HAP-1 (cell line): Measurements from ENCODE around the gene CPEB3.

Experiments
- DNase-seq, 2 experiments: peaks; one replicate each; pipeline ENCODE4 v3.0.0-alpha.2; 2016 to 2020; ENCODE audit warnings: low spot score in 2 of 2
- H3K27me3 ChIP-seq: fragments of 250-450 bp; sonication (Bioruptor Pico); 2 replicates; pipeline ENCODE4 v1.5.1; 2020; ENCODE audit warnings: low read depth, mild to moderate bottlenecking, moderate library complexity
- H3K36me3 ChIP-seq: fragments of 250-450 bp; sonication (Bioruptor Pico); replicated peaks from 2 replicates; pipeline ENCODE4 v1.5.1; 2020; ENCODE audit warnings: mild to moderate bottlenecking
- H3K4me1 ChIP-seq: fragments of 250-450 bp; sonication (Bioruptor Pico); 2 replicates; pipeline ENCODE4 v1.5.1; 2020; ENCODE audit warnings: mild to moderate bottlenecking
- H3K4me3 ChIP-seq: fragments of 250-450 bp; sonication (Bioruptor Pico); 2 replicates; pipeline ENCODE4 v1.5.1; 2020; ENCODE audit warnings: mild to moderate bottlenecking, moderate library complexity
- H3K9me3 ChIP-seq: fragments of 250-450 bp; sonication (Bioruptor Pico); 2 replicates; pipeline ENCODE4 v1.5.1; 2020; ENCODE audit warnings: mild to moderate bottlenecking, moderate library complexity
- in situ Hi-C: fragments of 300-500 bp; cut with MboI; formaldehyde crosslinking; loops from 3 replicates; pipeline ENCODE4 v1.14.3; 2020; ENCODE audit warnings: low sequenced_read_pairs, inconsistent platforms, mixed read lengths

Gene CPEB3

DNA sequence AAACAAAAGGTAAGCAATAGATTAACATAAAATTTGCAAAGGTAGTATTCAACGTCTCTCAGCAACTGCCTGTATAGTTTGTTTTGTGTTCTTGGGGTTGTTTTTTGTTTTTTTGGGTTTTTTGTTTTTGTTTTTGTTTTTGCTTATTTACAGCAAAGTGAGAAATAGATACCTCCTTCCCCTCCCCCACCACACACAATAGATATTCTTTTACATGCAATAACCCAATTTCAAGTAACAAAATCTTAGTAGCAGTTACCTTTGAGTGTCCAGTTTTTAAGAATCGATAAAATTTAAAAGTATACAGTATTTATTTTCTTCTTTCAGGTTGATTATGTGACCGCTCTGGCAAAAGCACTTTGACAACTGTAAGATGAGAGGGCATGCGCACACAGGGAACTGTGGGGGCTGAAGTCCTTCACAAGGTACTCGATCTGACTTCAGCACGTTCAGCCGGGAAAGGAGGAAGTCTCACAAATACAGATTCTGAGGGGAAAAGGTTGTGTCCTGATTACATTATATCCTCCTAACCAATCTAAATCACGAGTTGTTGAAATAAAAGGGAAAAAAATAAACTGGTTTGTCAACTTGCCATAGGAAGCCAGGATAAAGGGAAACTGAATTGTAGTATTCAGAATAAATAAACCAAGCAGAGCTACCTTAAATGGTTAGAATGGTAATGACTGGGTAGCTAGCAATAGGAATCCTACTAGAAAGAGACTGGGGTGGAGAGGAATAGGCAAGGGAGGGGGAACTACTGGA, 47.8 kb downstream of the CPEB3 start:
- in situ Hi-C loops = no loop called here
- H3K27me3 ChIP-seq = no peaks in the 10 kb centered on the region
- DNase-seq = peak; percentile 47 to 63
- H3K36me3 ChIP-seq = no peaks in the 10 kb centered on the region
- H3K9me3 ChIP-seq = no peaks in the 10 kb centered on the region
- peaks cover 19% of the 10 kb centered on the region for H3K4me1 ChIP-seq
- H3K4me3 ChIP-seq = peak overlapping the region; percentile 7; the same call in 1 of the 2 replicates

DNA sequence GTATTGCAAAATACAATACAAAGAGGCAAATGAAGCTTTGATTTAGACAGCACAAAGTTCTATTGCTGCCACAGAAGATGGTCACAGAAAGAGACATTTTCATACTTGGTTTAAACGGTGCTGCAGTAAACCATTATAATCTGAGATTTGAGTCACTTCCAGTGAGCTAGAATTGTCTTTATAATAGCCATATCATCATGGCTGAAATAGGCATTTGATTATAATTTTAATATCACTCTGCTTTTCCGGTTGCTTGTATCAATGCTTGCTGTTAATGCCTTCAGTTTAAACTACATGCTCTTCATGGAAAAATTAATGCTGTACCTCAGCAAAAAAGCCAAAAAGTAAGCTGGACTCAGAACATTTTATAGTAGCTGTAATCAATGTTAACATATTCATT, 48.5 kb downstream of the CPEB3 start:
- no peaks in the 10 kb centered on the region for H3K9me3 ChIP-seq
- in situ Hi-C loops = no loop called here
- H3K4me1 ChIP-seq = peaks cover 19% of the 10 kb centered on the region
- no peak overlapping the region for H3K4me3 ChIP-seq
- no peaks in the 10 kb centered on the region for H3K27me3 ChIP-seq
- DNase-seq = no peak
- no peaks in the 10 kb centered on the region for H3K36me3 ChIP-seq

DNA sequence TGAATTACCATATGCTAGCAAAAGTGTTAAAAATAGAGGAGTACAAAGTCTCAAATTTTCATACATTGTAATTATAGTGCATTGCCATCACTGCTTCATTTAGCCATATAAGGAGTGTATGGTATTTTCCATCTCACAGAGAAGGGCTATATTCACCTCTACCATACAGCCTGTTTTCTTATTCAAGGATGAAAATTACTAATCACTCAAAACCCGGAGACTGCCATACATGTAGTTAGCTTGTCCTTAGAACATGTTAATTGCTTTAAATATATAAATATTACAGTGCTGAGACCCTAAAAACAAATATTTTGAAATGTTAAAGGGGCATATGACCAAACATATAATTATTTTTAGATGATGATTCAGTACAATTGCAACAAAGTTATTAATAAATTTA, 49.4 kb downstream of the CPEB3 start:
- in situ Hi-C loops = no loop called here
- peaks cover 14% of the 10 kb centered on the region for H3K4me1 ChIP-seq
- no peak overlapping the region for H3K4me3 ChIP-seq
- no peak for DNase-seq
- H3K9me3 ChIP-seq = no peaks in the 10 kb centered on the region
- H3K36me3 ChIP-seq = no peaks in the 10 kb centered on the region
- H3K27me3 ChIP-seq = no peaks in the 10 kb centered on the region

DNA sequence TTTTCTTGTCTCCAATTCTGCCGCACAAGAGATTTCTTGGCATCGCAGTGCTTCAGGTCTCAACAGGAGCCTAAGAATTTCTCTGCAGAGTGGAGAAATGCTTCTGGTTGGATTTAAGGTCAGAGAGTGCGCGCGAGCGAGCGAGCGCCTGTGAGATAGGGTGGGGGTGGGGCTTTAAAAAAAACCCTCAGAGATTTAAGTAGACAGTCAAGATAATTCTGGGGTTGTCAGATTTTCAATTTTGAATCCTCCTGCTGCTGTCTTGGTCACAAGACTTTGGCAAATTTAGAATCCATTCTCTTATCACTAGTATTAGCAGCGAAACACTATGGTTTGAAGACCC, 49.7 kb downstream of the CPEB3 start:
- in situ Hi-C loops = no loop called here
- Histone ChIP-seq H3K4me3 (peak overlapping the region; percentile 51; the same call in 1 of the 2 replicates), H3K36me3 (no peaks in the 10 kb centered on the region), H3K9me3 (no peaks in the 10 kb centered on the region), H3K4me1 (peaks cover 10% of the 10 kb centered on the region), H3K27me3 (no peaks in the 10 kb centered on the region)
- DNase-seq = no peak

DNA sequence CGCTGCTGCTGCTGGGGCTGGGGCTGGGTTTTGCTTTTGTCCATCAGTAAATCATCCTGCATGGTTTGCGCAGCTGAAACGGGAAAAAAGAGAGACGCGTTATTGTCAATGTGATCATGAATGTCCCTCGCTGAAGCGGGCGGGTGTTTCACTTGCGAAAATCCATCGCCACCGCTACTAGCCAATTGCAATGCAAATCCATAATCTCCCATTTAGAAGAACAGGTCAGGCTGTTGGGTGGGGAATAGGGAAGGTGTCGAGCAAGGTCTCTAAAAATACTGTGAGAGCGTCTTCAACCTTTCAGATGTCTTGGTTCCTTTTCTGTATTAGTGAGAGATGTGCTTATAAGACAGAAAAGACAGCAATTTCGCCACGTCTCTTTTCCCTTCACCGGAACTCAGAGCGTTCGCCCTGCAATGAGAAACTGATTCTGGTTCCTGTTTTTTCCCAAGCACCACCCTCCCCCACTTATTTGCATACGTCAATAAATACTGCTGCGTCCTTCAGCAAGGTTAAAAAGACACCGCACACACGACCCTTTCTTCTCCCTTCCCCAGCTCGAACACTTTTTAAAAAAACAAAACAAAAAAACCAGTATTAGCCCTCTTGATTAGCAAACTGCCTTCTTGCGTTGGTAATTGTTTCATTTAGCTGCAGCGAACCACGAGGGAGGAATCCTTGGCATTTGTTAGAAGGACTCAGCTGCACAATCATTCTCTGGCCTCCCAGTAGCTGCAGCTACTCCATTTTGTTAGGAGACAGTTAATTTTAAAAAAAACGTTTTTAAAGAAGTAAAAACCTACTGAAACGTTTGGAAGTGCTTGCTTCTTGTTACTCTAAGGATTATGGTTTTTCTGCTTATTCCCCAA, 50.4 kb downstream of the CPEB3 start:
- in situ Hi-C loops = no loop called here
- Histone ChIP-seq H3K36me3 (no peaks in the 10 kb centered on the region), H3K27me3 (no peaks in the 10 kb centered on the region), H3K4me3 (peak overlapping the region; percentile 51), H3K4me1 (peaks cover 12% of the 10 kb centered on the region), H3K9me3 (no peaks in the 10 kb centered on the region)
- peak; percentile 69 to 70 for DNase-seq

DNA sequence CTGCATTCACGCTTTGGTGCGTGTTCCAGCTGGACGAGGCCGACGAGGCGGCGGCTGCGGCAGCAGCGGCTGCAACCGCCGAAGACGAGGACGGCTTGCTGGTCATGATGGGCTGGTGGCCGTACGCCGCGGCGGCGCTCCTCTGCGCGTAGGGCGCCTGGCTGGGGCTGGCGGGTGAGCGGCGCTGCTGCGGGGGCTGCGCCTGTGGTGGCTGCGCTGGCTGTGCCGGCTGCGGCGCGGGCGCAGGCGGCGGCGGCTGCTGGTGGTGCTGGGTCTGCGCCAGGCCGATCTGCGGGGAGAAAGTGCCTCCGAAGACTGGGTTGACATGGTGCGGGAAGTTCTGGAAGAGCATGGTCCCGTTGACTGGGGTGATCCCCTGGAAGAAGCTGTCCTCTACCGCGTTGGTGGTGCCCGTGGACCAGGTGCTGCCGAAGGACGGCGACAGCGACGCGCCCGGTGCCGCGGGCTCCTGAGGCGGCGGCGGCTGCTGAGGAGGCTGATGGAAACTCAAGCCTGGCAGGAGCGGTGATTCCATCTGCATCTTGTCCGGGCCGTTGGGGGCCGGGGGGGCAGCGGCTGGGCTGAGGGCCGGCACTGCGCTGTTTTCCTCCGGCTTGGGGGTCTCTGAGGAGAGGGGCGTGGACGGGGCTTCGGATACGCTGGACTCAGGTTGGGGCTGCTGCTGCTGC, 51.1 kb downstream of the CPEB3 start:
- Histone ChIP-seq H3K9me3 (no peaks in the 10 kb centered on the region), H3K4me3 (peak overlapping the region; percentile 51), H3K27me3 (no peaks in the 10 kb centered on the region), H3K36me3 (no peaks in the 10 kb centered on the region), H3K4me1 (peaks cover 14% of the 10 kb centered on the region)
- in situ Hi-C loops = no loop called here
- DNase-seq = peak in 1 of 2 experiments; percentile 62

DNA sequence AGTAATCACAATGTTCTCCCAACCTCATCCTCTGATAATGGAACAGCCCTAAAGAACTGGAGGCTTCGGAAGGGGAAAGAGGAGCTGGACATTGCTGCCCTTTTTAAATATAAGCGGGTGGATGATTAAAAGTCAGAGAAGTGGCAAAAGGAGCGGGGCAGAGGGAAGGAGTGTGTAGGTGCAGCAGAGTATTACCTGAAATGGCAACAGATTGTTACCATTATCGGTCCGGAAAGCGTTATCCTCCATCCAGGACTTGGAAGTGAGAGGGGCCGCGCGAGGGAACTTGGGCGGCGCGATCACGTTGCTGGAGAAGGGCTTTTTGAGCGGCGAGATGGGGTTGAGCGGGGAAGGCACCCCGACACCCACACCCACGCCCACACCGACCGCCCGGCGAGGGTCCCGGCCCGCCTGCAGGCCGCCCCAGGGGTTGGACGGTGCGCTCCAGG, 51.7 kb downstream of the CPEB3 start:
- no peak for DNase-seq
- H3K27me3 ChIP-seq = no peaks in the 10 kb centered on the region
- H3K9me3 ChIP-seq = no peaks in the 10 kb centered on the region
- peaks cover 14% of the 10 kb centered on the region for H3K4me1 ChIP-seq
- H3K36me3 ChIP-seq = no peaks in the 10 kb centered on the region
- in situ Hi-C loops = no loop called here
- peak overlapping the region; percentile 51; the same call in 1 of the 2 replicates for H3K4me3 ChIP-seq

DNA sequence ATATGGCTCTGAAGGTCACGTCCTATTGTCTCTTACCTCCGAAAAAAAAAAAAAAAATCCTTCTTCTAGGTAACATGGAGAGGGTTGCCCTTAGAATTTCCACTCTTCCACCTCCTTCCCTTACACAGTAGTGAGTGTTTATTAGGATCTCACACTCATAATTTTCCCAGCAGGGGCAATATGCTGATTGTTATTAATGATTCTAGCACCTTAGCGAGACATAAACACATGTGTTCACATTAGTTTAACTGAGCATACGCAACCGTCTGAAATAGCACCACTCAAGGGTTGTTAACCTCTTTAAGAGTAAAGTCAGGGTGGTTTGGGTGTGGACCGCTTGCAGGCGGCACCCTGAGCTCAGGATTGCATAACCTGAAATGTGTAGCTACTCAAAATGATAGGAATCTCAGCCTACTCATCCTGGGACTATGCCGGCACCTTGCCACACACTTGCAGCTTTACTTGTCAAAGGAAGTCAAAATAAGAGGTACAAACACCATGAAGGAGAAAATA, 52.2 kb downstream of the CPEB3 start:
- no peaks in the 10 kb centered on the region for H3K36me3 ChIP-seq
- in situ Hi-C loops = no loop called here
- no peaks in the 10 kb centered on the region for H3K9me3 ChIP-seq
- DNase-seq = no peak
- H3K27me3 ChIP-seq = no peaks in the 10 kb centered on the region
- H3K4me3 ChIP-seq = no peak overlapping the region
- H3K4me1 ChIP-seq = peaks cover 14% of the 10 kb centered on the region

DNA sequence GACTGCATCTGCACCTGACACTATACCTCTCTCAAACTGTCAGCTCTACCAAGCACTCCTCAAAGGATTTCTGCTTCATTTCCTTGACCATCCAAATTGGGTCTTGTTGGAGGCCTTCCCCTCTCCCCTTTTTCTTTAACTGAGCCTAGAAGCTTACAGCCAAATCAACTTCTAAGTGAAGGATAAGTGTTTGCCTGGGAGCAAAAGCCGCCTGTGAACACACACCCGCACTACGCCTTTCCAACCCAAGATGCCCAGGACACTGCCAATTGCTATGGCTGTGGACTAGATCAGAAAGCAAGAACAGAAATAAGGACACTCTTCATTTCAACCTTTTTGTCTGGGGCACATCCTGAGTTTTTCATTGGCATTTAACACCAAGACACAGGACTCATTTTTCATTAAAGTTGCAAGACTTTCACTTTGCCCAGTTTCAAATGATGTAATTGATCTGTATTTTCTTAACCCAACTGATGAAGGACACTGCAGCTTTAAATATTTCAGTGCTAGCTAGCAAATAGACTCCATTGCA, 52.8 kb downstream of the CPEB3 start:
- in situ Hi-C loops = no loop called here
- no peak for DNase-seq
- no peaks in the 10 kb centered on the region for H3K27me3 ChIP-seq
- H3K4me3 ChIP-seq = no peak overlapping the region
- H3K4me1 ChIP-seq = peaks cover 11% of the 10 kb centered on the region
- no peaks in the 10 kb centered on the region for H3K9me3 ChIP-seq
- no peaks in the 10 kb centered on the region for H3K36me3 ChIP-seq

DNA sequence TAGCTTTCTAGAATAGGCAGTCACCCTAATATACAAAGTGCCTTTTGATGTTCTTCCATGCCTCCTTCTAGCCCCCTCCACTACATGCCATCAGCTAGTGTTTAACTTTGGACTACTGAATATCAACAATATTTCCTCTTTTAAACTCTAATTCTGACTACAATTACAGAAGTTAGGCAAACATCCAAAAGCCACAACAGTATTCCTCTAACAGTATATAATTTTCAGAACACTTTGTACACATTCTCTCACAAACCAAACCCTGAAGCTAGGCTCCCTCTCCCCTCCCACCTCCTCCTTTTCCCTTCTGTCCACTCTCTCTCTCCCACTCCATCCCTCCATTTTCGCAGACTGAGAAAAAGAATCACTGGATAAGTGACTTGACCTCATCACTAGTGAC, 59.7 kb downstream of the CPEB3 start:
- DNase-seq = no peak
- in situ Hi-C loops = no loop called here

DNA sequence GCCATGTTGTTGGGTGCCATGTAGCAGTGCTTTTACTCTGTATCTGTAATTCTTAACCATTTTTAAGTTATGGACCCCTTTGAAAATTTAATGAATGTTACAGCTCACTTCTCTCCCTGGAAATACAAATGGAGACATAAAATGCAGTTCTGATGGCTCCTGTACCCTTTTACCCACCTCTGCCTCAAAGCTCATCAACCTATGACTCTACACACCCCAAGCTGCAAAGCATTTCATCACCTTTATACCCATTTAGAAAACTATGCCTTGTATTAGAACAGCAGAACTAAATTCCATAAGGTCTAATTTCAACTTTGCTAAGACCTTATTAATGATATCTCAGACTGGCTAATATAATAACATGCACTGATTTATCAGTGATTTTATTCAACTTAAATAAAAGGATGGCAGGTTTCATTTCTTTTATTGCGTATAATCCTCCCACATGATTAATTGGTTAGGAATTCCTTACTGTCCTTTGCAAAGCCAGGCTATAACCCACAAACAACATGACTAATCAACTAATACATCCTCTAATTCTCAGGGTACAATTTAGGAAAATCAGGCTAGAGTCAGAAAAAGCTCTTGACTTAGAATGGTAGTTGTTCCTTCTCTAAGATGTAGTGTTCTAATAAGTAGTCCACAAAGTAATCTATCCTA, 68.1 kb downstream of the CPEB3 start:
- no peaks in the 10 kb centered on the region for H3K9me3 ChIP-seq
- DNase-seq = no peak
- H3K27me3 ChIP-seq = no peaks in the 10 kb centered on the region
- H3K36me3 ChIP-seq = no peaks in the 10 kb centered on the region
- no peak overlapping the region for H3K4me3 ChIP-seq
- in situ Hi-C loops = no loop called here
- no peaks in the 10 kb centered on the region for H3K4me1 ChIP-seq

More for the DNA sequence above, 59.7 kb downstream of the CPEB3 start:
- Histone ChIP-seq H3K4me1 (peaks cover 4% of the 10 kb centered on the region; the same call in 1 of the 2 replicates), H3K9me3 (no peaks in the 10 kb centered on the region), H3K4me3 (no peak overlapping the region), H3K27me3 (no peaks in the 10 kb centered on the region), H3K36me3 (no peaks in the 10 kb centered on the region)

DNA sequence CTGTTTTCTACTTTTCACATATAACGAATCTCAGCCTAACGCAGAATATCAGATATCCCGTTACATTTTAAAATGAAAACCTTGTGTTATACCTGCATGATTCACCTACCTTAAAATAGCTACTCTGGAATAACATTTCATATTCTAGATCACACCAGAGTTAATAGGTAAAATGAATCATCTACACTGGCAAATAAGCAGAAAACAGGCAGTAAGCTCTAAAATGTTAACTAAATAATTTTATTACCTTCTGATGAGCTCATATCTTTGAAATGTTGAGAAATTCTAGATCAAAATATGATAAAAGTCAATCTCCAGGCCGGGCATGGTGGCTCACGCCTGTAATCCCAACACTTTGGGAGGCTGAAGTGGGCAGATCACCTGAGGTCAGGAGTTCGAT, 71.3 kb downstream of the CPEB3 start:
- no peak for DNase-seq
- Histone ChIP-seq H3K36me3 (no peaks in the 10 kb centered on the region), H3K4me1 (no peaks in the 10 kb centered on the region), H3K27me3 (no peaks in the 10 kb centered on the region), H3K9me3 (no peaks in the 10 kb centered on the region), H3K4me3 (no peak overlapping the region)
- in situ Hi-C loops = no loop called here

DNA sequence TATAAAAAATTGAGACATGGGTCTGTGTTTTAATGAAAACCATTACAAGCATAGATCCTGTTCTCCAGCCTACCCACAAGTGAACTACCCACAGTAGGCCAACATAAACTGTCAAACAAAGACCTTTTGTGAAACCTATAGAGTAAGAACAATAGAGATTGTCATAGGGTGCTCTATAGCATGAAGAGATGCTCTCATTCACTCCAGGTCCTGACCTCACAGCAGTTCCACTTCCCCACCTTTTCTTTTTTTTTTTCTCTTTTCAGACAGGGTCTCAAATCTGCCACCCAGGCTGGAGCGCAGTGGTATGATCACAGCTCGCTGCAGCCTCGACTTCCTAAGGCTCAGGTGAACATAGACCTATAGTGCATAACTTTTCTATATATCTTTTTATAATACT, 72.3 kb downstream of the CPEB3 start:
- no peak overlapping the region for H3K4me3 ChIP-seq
- in situ Hi-C loops = no loop called here
- DNase-seq = no peak
- H3K27me3 ChIP-seq = no peaks in the 10 kb centered on the region
- H3K9me3 ChIP-seq = no peaks in the 10 kb centered on the region
- no peaks in the 10 kb centered on the region for H3K4me1 ChIP-seq
- no peaks in the 10 kb centered on the region for H3K36me3 ChIP-seq
